ENCODE results near the gene CFAP299.
"Not testable (repeated sequence)": the region's sequence is repeated elsewhere in the genome, so short reads cannot be mapped to it uniquely, and the experiment has no call there.

Gene CFAP299

GRCh38 chr4:80439294-80440061 is 103.9 kb downstream of the CFAP299 start:
- FAIRE-seq: not testable (repeated sequence)

DNA sequence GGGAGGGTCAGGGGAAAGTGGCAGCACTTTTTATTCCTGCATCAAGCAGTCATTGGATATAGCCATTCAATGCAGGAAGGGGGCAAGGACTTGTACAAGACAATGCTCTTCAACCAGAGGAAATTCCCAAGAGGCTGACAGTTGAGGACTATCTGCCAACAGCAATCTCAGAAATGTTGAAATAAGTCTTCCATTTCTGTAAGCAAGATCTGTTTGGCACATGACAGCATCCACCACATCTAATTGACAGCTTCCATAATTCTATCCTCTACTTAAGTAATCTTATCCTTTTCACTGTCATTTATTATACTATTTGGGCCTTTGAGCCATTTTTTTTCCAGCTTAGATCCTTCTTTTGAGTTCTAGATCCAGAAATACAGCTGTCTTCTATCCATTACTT is 110.7 kb downstream of the CFAP299 start:
- no peak for FAIRE-seq

More at GRCh38 chr4:80439294-80440061, 103.9 kb downstream of the CFAP299 start:
- DNase-seq (ENCODE audit: low spot score): not testable (repeated sequence)

DNA sequence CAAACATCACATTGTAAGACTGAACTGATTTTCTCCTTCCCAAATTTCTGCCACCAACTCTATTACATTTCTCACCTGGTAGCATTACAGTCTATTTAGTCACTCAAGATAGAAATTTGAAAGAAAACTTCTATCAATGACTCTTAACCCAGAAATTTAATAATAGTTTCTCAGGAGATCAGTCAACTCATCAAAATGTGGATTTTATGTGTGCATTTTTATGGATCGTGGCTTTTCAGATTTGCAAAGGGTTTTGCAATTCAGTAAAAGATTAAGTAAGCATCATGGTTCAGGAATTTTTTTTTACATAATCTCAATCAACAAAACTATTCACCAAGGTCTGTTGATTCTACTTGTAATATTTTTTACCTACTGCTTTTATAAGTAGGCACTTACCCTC is 111.1 kb downstream of the CFAP299 start:
- DNase-seq (ENCODE audit: low spot score) (no peak), FAIRE-seq (no peak)

More for the DNA sequence above, 110.7 kb downstream of the CFAP299 start:
- no peak for DNase-seq (ENCODE audit: low spot score)

- no peak for FAIRE-seq
- DNase-seq (ENCODE audit: low spot score): no peak
These were observed 112.0 kb downstream of the CFAP299 start for GRCh38 chr4:80447493-80447892.

DNA sequence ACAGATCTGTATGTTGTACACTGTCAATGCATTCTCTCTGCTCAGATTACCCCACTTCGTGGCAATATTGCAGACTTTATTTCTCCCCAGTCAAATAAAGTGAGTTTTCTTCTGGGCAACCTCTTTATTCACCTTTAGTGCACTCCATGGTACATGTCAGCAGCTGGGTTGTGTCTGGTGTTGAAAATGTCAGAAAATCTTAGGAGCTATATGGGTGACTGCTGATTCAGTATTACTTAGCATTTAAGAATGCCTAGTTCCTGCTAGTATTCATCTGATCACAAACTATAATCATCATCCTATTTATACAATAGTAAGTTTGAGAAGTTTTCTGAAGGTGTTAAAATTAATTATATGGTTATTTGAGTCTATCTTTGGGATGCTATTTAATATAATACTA is 112.5 kb downstream of the CFAP299 start:
- DNase-seq (ENCODE audit: low spot score) (no peak), FAIRE-seq (no peak)

DNA sequence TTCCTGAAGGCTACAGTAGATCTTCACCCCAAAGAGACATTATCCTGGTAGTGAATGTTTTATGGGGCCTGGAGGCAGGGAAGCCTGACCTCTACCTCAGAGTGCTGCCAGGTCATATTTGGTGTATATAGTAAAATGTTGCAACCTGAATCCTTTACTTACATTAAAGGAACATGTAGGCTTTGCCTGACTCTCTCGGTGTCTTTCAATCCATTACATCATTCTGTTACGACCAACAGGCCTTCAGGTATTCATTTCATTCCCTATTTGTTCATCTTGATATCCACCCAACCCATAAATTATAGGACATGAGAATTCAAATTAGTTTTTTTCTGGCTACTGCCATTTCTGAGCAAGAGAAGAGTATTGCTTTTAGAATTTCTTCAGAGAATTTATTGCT is 116.5 kb downstream of the CFAP299 start:
- DNase-seq (ENCODE audit: low spot score) (no peak), FAIRE-seq (no peak)

GRCh38 chr4:80452768-80453167 is 117.2 kb downstream of the CFAP299 start:
- DNase-seq (ENCODE audit: low spot score) (no peak), FAIRE-seq (no peak)

GRCh38 chr4:80454040-80454439 is 118.5 kb downstream of the CFAP299 start:
- DNase-seq (ENCODE audit: low spot score): peak; percentile 58
- no peak for FAIRE-seq

- DNase-seq (ENCODE audit: low spot score) (no peak), FAIRE-seq (no peak)
These were observed 119.0 kb downstream of the CFAP299 start for GRCh38 chr4:80454556-80454955.

GRCh38 chr4:80459918-80460473 is 124.5 kb downstream of the CFAP299 start:
- FAIRE-seq: no peak
- no peak for DNase-seq (ENCODE audit: low spot score)

- no peak for FAIRE-seq
These were observed 125.9 kb downstream of the CFAP299 start for GRCh38 chr4:80461412-80461811.

DNA sequence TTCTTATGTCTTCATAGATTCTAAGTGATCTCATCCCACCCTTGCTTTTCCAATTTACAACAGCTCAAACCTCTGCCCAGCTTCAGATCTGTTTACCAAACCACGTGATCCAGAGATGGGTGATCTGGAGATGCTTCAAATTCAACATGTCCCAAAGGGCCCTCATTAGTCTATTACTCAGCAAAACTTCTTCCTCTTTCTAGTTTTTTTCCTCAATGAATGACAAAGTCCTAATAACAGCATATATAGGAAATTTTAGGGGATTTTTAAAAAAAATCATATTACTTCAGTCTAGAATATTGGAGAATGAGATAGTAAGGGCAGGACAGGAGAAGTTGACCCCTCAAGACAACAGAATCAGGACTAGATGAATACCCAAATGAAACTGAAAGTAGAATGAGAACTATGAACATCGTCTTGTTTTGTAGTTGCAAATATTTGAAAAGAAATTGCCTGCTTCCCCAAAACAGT is 127.1 kb downstream of the CFAP299 start:
- DNase-seq (ENCODE audit: low spot score): no peak
- FAIRE-seq: no peak

More at GRCh38 chr4:80461412-80461811, 125.9 kb downstream of the CFAP299 start:
- DNase-seq (ENCODE audit: low spot score): no peak

DNA sequence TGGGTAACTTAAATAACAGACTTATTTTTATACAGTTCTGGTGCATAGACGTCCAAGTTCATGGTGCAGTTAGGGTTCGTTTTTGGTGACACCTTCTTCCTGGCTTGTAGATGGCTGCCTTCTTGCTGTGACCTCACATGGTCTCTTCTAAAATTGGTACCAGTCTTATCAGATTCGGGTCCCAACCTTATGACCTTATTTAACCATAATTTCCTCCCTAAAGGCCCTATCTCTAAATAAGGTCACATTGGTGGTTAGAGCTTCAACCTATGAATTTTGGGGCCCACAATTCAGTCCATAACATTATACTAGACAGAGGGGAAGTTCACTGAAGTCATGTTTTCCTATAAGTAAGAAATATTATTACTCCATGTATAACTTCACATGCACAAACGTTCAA is 128.0 kb downstream of the CFAP299 start:
- DNase-seq (ENCODE audit: low spot score) (no peak), FAIRE-seq (no peak)

DNA sequence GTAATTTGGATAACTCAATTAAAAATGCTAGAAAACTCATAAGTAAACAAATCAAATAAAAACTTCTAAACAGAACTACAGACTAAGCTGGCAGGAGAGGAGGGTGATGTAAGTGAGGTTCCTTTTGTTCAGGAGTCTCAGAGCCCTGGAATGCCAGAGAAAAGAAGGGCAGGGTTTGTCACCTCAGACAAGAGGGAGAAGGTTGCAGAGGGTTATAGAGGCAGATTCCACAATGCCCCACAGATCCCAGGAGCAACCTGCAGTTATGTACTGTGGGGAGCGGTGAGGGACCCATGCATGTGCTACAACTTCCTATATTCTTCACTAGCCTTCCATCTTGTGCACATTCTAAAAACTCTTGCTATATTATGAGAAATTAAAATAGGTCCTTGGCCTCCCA is 129.7 kb downstream of the CFAP299 start:
- FAIRE-seq: no peak
- no peak for DNase-seq (ENCODE audit: low spot score)

- FAIRE-seq (no peak), DNase-seq (ENCODE audit: low spot score) (no peak)
These were observed 130.2 kb downstream of the CFAP299 start for GRCh38 chr4:80465736-80466135.

GRCh38 chr4:80466618-80467017 is 131.1 kb downstream of the CFAP299 start:
- no peak for FAIRE-seq
- no peak for DNase-seq (ENCODE audit: low spot score)

- FAIRE-seq: no peak
- no peak for DNase-seq (ENCODE audit: low spot score)
These were observed 136.2 kb downstream of the CFAP299 start for GRCh38 chr4:80471756-80472155.

DNA sequence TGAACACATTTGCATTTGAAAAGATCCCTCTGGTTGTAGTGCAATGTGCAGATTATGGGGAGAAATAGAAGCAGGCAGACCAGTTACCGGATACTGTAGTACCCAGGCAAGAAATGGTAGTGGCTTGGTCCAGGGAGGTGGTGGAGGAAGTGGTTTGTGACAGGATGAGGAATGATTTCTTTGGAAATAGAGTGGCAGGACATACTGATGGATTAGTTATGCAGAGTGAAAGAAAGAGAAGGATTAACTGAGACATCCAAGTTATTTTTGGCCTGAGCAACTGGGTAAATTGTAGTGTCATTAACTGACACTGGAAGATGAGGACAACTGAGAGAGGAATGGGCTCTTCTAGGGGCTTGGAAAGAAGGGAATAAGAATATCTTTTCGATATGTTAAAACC is 139.7 kb downstream of the CFAP299 start:
- DNase-seq (ENCODE audit: low spot score) (no peak), FAIRE-seq (no peak)

GRCh38 chr4:80475798-80476197 is 140.3 kb downstream of the CFAP299 start:
- DNase-seq (ENCODE audit: low spot score) (no peak), FAIRE-seq (no peak)

- FAIRE-seq (no peak), DNase-seq (ENCODE audit: low spot score) (no peak)
These were observed 149.2 kb downstream of the CFAP299 start for GRCh38 chr4:80484712-80485111.

- DNase-seq (ENCODE audit: low spot score) (no peak), FAIRE-seq (no peak)
These were observed 151.1 kb downstream of the CFAP299 start for GRCh38 chr4:80486603-80487002.

DNA sequence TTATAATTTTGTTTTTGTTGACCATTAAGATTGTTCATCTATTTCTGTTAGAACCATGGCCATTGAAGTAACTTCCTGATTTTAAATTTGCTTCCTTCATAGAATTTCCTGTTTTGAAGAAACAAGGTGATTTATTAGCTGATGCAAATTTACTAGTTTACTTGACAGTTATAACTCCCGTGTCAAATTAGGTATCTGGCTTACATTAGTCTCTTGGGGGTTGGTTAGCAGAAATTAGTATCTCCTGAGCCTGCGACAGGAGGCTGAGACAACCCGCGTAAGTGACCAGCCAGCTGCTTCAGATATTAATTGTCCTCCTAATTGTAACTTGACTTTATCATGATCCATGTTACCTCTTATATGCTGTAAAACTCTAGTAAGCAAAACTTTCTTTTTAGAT is 154.3 kb downstream of the CFAP299 start:
- FAIRE-seq: no peak
- no peak for DNase-seq (ENCODE audit: low spot score)

- DNase-seq (ENCODE audit: low spot score) (no peak), FAIRE-seq (no peak)
These were observed 157.2 kb downstream of the CFAP299 start for GRCh38 chr4:80492761-80493160.

Data from RCC 7860 (cell line).